Measurements from ENCODE around the gene RHOA. TPM values are rescaled to one million over a fixed set of nuclear protein-coding genes. Genes with fewer than 3 reads are reported as not detected.

The RHOA gene
- total RNA-seq, result 100 to 1,000 TPM; 534 to 619 (median 593) TPM

DNA sequence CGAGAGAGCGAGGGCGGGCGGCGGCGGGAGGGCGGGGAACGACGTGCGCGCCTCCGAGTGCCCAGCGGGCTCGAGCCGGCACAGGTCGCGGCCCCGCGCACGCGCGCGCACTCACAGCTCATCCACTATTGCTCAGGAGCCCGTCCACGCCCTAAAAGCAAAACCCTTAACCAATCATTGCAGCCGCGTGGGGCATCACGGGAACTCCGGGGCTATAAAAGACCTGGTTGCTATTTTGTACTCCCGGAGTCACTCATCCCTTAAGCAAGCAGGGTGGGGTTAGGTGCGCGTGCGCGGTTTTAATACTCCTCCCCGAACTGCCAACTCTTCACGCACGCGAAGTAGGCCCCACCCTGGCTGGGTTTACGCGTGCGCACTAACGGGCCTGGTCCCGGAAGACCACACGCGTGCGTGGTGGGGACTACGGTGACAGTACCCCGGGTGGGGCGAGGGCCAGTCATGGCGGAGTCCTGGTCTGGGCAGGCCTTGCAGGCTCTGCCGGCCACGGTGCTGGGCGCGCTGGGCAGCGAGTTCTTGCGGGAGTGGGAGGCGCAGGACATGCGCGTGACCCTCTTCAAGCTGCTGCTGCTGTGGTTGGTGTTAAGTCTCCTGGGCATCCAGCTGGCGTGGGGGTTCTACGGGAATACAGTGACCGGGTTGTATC, at the start of gene RHOA, which contains the start of gene TCTA:
TSS of gene RHOA (minus strand) at position 9 of the 664 bp plus-strand sequence. CDS start 36,387 bp downstream, outside the sequence.
TSS of gene TCTA (plus strand) at position 456 of the 664 bp plus-strand sequence. CDS start at position 460, 4 bp downstream.
- TF ChIP-seq, protein P1, sequence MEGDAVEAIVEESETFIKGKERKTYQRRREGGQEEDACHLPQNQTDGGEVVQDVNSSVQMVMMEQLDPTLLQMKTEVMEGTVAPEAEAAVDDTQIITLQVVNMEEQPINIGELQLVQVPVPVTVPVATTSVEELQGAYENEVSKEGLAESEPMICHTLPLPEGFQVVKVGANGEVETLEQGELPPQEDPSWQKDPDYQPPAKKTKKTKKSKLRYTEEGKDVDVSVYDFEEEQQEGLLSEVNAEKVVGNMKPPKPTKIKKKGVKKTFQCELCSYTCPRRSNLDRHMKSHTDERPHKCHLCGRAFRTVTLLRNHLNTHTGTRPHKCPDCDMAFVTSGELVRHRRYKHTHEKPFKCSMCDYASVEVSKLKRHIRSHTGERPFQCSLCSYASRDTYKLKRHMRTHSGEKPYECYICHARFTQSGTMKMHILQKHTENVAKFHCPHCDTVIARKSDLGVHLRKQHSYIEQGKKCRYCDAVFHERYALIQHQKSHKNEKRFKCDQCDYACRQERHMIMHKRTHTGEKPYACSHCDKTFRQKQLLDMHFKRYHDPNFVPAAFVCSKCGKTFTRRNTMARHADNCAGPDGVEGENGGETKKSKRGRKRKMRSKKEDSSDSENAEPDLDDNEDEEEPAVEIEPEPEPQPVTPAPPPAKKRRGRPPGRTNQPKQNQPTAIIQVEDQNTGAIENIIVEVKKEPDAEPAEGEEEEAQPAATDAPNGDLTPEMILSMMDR (IDR thresholded peaks at IDR 0.05; ENCODE audit: low read depth), result no peak

DNA sequence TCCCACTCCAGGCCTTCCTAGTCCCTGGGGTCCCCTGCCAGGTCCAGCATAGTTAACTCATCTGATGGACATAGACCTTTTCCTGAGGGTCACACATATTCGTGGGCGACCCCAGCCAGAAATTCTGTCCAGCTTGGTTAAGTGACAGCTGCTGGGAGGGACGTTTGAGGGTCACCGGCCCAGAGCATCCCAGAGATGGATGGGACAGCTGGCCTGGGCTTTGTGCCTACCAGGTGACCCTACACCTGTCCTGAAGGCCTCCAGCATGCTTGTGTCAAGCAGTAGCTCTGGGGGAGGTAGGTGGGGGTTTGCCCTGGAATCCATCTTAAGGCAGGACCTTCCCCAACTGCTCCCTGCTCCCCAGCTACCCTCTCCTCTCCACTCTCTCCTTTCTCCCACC, 49.2 kb upstream of the RHOA start:
- TF ChIP-seq, protein P1 (IDR thresholded peaks at IDR 0.05; ENCODE audit: low read depth), result no peak

DNA sequence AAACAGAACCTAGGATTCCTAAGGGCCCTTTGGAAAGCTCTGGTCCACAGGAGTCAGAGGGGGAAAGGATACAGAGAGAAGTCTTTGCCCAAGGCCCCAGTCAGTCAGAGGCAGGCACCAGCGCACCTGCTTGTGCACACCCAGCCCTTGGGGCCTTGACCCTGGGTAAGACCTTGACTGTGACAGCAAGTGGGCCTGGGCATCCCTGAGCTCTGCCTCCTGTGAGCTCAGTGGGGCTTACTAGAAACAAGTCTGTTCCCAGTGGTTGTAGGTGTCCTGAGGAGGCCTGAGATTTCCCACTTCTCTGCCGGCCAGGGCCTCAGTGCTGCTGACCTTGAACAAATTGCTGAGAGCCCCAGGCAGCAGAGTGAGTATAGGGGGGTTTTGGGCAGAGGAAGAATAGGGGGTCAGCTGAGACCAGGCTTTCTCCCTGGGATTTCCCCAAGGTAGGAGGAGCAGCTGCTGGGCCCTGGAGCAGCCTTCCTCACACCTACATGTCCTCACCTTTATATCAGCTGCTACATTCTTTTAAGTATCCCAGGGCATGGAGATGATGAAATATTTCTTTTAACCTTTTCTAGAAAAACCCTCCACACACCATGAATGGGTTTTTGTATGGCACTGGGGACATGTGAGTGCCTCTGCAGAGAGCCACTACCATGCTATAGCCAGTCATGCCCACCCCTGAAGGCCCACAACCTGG, 48.6 kb upstream of the RHOA start:
- TF ChIP-seq, protein P1 (IDR thresholded peaks at IDR 0.05; ENCODE audit: low read depth), result no peak

DNA sequence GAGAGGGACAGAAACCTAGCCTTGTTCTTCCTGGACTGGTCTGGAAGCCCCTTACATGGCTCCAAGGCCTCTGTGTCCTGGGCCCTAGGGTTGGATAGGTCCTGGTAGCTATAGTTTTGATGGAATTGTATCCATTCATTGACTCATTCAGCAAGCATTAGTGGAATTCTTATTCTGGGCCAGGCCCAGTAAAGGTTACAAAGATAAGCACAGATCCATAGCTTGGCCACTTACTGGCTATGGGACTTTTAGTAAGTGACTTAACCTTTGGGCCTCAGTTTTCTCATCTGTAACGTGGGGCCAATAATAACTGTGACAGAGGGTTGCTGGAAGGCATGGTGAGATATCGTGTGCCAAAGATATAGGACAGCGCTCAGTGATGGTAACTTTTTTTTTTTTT, 44.7 kb upstream of the RHOA start:
- TF ChIP-seq, protein P1 (IDR thresholded peaks at IDR 0.05; ENCODE audit: low read depth), result no peak

DNA sequence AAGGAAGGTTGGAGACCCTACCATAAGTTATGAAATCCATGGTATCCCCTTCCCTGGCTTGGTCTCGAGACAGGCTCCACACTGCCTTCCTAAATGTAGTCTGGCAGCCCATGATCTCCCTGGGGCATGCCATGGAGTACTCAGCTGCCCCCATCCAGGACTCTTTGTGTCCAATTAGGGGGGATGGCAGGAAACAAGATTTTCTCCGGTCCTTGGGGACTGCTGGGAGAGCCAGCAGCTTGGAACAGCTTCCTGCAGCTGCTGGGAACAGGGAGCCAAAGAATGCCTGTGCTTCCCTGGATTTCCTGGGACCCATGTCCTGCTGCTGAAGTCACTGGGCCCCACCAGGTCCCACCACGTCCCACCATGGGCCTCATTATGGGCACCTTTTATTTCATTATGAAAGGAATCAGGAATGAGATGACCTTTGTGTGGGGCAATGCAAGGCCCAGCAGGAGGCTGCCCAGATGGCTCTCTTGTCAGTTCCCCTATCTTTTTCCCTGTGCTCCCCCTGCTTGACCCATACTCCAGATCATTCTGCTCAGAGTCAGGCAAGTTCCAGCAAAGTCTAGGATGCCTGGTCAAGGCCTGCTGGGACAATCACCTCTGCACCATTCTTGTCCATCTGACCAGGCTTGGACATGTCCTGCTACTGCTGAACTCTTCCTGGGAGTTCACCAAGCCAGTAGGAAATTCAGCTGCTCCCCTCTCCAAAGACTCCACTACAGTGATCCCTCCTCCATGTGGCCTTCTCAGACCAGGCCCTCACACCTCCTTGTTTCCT, 43.3 kb upstream of the RHOA start:
- TF ChIP-seq, protein P1 (IDR thresholded peaks at IDR 0.05; ENCODE audit: low read depth), result no peak

DNA sequence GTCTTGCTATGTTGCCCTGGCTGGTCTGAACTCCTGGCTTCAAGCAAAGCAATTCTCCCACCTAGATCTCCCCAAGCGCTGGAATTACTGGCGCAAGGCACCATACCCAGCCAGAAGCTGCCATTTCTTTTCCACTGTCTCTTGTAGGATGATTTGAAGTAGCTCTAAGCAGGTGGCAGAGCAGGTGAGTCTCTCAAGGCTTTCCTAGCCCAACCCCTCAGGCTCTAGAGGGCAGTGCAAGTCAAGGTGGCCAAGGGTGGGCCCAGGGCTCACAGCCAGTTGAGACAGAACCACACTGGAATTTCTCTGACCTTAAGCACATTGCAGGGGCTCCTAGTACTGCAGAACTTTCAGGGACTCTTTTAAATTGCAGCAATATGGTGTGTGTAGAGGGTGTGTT, 42.7 kb upstream of the RHOA start:
- TF ChIP-seq, protein P1 (IDR thresholded peaks at IDR 0.05; ENCODE audit: low read depth), result no peak

DNA sequence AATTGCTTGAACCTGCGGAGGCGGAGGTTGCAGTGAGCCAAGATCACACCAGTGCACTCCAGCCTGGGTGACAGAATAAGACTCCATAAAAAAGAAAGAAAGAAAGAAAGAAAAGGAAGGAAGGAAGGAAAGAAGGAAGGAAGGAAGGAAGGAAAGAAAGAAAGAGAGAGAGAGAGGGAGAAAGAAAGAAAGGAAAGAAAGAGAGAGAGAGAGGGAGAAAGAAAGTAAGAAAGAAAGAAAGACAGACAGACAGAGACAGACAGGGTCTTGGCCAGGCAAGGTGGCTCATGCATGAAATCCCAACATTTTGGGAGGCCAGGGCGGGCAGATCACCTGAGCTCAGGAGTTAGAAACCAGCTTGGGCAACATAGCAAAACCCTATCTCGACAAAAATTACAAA, 41.8 kb upstream of the RHOA start:
- TF ChIP-seq, protein P1 (IDR thresholded peaks at IDR 0.05; ENCODE audit: low read depth), result no peak

Data from subcutaneous adipose tissue (tissue), 4 donors.